Body of pancreas (tissue), 4 donors: ENCODE results near the gene TSKS. TPM values are rescaled to one million over a fixed set of nuclear protein-coding genes. Genes with fewer than 3 reads are reported as not detected.

Experiments used
- ATAC-seq: fragments of 150-250 bp; one replicate; pipeline ENCODE4 v1.9.1; 2016
- DNase-seq, 4 donors: peaks; one replicate each; pipeline ENCODE4 v3.0.0-alpha.2; 2019
- H3K27ac ChIP-seq, 4 donors: fragments of 200-600 bp; sonication (generic); 1 replicate in 3 of 4; 2 replicates in 1 of 4; pipeline versions ENCODE4 v1.5.1 to v1.6.1; 2016 to 2019; ENCODE audit warnings: mild to moderate bottlenecking in 1 of 4, mixed read lengths in 1 of 4, moderate library complexity in 1 of 4
- H3K27me3 ChIP-seq, 2 donors: fragments of 200-600 bp; sonication (generic); one replicate each; pipeline ENCODE4 v1.6.0; 2016; ENCODE audit warnings: mild to moderate bottlenecking in 1 of 2
- H3K36me3 ChIP-seq, 2 donors: fragments of 200-600 bp; sonication (generic); replicated peaks in 1 of 2; 2 replicates each; pipeline ENCODE4 v1.5.1; 2016; ENCODE audit warnings: low read depth in 2 of 2; ENCODE audit not compliant: insufficient read depth in 1 of 2
- H3K4me1 ChIP-seq: fragments of 200-600 bp; sonication (generic); one replicate; pipeline ENCODE4 v1.6.0; 2016
- H3K4me3 ChIP-seq, 2 donors: fragments of 200-600 bp; sonication (generic); 1 replicate in 1 of 2; 2 replicates in 1 of 2; pipeline ENCODE4 v1.5.1; 2016 to 2019
- H3K9me3 ChIP-seq, 3 donors: fragments of 200-600 bp; sonication (generic); 1 replicate in 2 of 3; 2 replicates in 1 of 3; pipeline ENCODE4 v1.5.1; 2016
- POLR2A ChIP-seq, 3 donors: fragments of 450-650 bp; IDR thresholded peaks; one replicate each; pipeline ENCODE4 v1.6.1; 2016; ENCODE audit warnings: antibody characterized with exemption in 3 of 3, mild to moderate bottlenecking in 2 of 3
- WGBS, 2 donors: methylation state at CpG; one replicate each; pipeline ENCODE4 v1.1.5; 2017; 5-methylcytosine and 5-hydroxymethylcytosine counted together
- intact Hi-C: fragments of 100-400 bp; cut with DNase I; formaldehyde crosslinking; loops from one replicate; pipeline ENCODE4 v1.15.1; 2023
- total RNA-seq, 2 donors: library from RNA; depleted of rRNA; stranded (reverse); fragments of >200 nt; gene quantifications; one replicate each; pipeline ENCODE4 v1.1.0, GENCODE V29; 2016
- TF ChIP-seq, protein P1 (sequence below), 7 experiments: fragments of 450-650 bp in 4 of 7; fragments of 200-600 bp in 3 of 7; sonication (generic) in 3 of 7; IDR thresholded peaks; one replicate each; pipeline ENCODE4 v1.5.1; 2016 to 2019; ENCODE audit warnings: antibody characterized with exemption in 7 of 7

Gene TSKS
- total RNA-seq, 2 donors from 2014 or later, result 0.52 TPM; not detected in 1

DNA sequence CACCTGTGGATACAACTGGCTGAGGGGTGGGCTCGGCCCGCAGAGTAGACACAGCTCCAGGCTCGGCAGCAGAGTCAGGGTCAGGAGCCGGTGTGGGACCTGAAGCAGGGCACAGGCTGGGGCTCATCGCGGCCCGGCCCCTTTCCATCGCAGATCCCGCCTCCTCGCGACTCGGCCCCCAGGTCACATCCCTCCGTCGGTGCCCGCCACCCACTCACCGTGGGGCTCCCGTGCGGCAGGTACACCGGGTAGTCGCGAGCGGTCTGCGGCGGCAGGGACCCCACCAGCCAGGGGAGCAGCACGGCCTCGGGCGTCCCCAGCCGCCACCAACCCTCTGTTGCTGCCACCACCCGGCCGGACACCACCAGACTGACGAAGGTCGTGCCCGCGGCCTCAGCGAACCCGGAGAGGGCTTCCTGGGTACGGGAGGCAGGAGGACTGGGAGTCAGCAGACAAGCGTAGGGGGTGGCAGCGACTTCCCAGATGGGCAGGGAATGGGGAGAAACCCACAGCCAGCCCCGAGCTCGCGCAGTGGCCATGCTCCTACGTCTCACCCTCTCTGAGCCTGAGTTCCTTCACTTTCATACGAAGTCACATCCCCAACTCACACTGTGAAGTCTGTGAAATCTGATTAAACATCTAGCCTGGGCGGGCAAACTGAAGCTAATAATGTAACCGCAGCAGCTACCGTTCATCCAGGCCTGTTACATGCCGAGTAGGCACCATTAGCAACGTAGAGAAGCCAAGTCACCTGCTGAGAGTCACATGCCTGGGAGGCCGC is 46.2 kb upstream of the TSKS start:
- H3K27ac ChIP-seq, result peak overlapping the region; percentile 49 to 79 (median 71)
- H3K9me3 ChIP-seq, result no peaks in the 10 kb centered on the region
- DNase-seq, result peak; percentile 60 to 75 (median 72)
- H3K36me3 ChIP-seq, result no peaks in the 10 kb centered on the region
- peak; percentile 19 for ATAC-seq
- intact Hi-C loops, result no loop called here
- peaks cover 32% of the 10 kb centered on the region for H3K4me1 ChIP-seq
- peak in 2 of 3 donors; percentile 61 to 75 for TF ChIP-seq POLR2A (IDR thresholded peaks at IDR 0.05)
- TF ChIP-seq, protein P1, sequence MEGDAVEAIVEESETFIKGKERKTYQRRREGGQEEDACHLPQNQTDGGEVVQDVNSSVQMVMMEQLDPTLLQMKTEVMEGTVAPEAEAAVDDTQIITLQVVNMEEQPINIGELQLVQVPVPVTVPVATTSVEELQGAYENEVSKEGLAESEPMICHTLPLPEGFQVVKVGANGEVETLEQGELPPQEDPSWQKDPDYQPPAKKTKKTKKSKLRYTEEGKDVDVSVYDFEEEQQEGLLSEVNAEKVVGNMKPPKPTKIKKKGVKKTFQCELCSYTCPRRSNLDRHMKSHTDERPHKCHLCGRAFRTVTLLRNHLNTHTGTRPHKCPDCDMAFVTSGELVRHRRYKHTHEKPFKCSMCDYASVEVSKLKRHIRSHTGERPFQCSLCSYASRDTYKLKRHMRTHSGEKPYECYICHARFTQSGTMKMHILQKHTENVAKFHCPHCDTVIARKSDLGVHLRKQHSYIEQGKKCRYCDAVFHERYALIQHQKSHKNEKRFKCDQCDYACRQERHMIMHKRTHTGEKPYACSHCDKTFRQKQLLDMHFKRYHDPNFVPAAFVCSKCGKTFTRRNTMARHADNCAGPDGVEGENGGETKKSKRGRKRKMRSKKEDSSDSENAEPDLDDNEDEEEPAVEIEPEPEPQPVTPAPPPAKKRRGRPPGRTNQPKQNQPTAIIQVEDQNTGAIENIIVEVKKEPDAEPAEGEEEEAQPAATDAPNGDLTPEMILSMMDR (IDR thresholded peaks at IDR 0.05), result peak in 4 of 7 experiments; percentile 3 to 20 (median 17)
- H3K27me3 ChIP-seq, result no peaks in the 10 kb centered on the region
- 8% methylated on average over 15 to 31 of the region's 50 CpGs for WGBS, 2 donors
- H3K4me3 ChIP-seq, result peak overlapping the region; percentile 3 to 7

DNA sequence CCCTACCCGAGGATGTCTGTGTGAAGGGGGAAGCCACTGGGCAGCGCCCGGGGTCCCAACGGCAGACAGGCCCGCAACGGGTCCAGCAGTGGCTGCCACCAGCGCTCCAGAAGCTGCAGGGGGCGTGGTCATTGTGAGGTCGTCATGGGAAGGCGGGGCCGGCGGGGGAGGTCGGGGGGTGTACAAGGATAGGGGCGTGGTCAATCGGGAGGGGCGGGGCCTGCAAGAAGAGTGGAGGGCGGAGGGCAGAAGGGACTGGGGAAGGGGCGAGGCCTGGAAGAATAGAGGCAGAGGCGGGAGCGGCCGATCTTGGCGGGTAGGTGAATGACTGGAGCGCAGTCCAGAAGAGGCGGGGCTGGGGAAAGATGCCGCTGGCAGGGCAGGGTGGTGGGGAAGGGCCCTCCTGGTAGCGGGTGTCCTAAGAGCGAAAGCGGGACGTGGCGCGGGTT is 45.6 kb upstream of the TSKS start:
- no peaks in the 10 kb centered on the region for H3K36me3 ChIP-seq
- peak overlapping the region; percentile 3 to 7 for H3K4me3 ChIP-seq
- no peaks in the 10 kb centered on the region for H3K27me3 ChIP-seq
- peaks cover 32% of the 10 kb centered on the region for H3K4me1 ChIP-seq
- peak; percentile 63 for ATAC-seq
- peak; percentile 95 to 98 (median 96) for DNase-seq
- peak in 2 of 3 donors; percentile 54 to 58 for TF ChIP-seq POLR2A (IDR thresholded peaks at IDR 0.05)
- TF ChIP-seq, protein P1 (IDR thresholded peaks at IDR 0.05), result no peak
- H3K27ac ChIP-seq, result peak overlapping the region; percentile 49 to 79 (median 71)
- WGBS, 2 donors, result 0 to 5% methylated on average over 19 to 31 of the region's 31 CpGs
- no peaks in the 10 kb centered on the region for H3K9me3 ChIP-seq
- intact Hi-C loops, result no loop called here

GRCh38 chr19:49807904-49808675 is 45.0 kb upstream of the TSKS start:
- peaks cover 32% of the 10 kb centered on the region for H3K4me1 ChIP-seq
- ATAC-seq (no peak), DNase-seq (no peak)
- H3K4me3 ChIP-seq, result no peak overlapping the region
- TF ChIP-seq POLR2A (IDR thresholded peaks at IDR 0.05), result no peak
- TF ChIP-seq, protein P1 (IDR thresholded peaks at IDR 0.05), result no peak
- no peaks in the 10 kb centered on the region for H3K36me3 ChIP-seq
- H3K27ac ChIP-seq, result peak overlapping the region in 3 of 4 donors; percentile 49 to 79 (median 77)
- no peaks in the 10 kb centered on the region for H3K27me3 ChIP-seq
- intact Hi-C loops, result no loop called here
- H3K9me3 ChIP-seq, result no peaks in the 10 kb centered on the region
- 78 to 80% methylated on average over 18 to 20 of the region's 20 CpGs for WGBS, 2 donors

GRCh38 chr19:49807058-49807903 is 44.2 kb upstream of the TSKS start:
- Histone ChIP-seq H3K27me3 (no peaks in the 10 kb centered on the region), H3K4me1 (peaks cover 25% of the 10 kb centered on the region), H3K9me3 (no peaks in the 10 kb centered on the region), H3K36me3 (no peaks in the 10 kb centered on the region), H3K27ac (no peak overlapping the region), H3K4me3 (no peak overlapping the region)
- DNase-seq, result no peak
- ATAC-seq, result no peak
- TF ChIP-seq, protein P1 (IDR thresholded peaks at IDR 0.05), result no peak
- TF ChIP-seq POLR2A (IDR thresholded peaks at IDR 0.05), result no peak
- 81 to 82% methylated on average over 13 to 16 of the region's 18 CpGs for WGBS, 2 donors
- intact Hi-C loops, result no loop called here
